PC-9 (cell line): Measurements from ENCODE around the gene C5orf63. TPM values are rescaled to one million over a fixed set of nuclear protein-coding genes. Genes with fewer than 3 reads are reported as not detected.

ENCODE experiments used
- BruUV-seq: library from RNA; stranded (reverse); fragments of 400-500 nt; replicated peaks from 2 replicates; lab custom pipeline; 2021; lab: Mats Ljungman, UMichigan
- CTCF ChIA-PET: fragments of 300-600 bp; sonication (Branson Sonifier 250); formaldehyde crosslinking; loops from one replicate; lab custom pipeline; 2022; ENCODE audit warnings: antibody characterized with exemption; lab: Charles Lee
- POLR2A ChIA-PET: fragments of 300-600 bp; sonication (Branson Sonifier 250); formaldehyde crosslinking; loops from one replicate; lab custom pipeline; 2022; ENCODE audit warnings: antibody characterized with exemption; ENCODE audit not compliant: unreplicated experiment; lab: Charles Lee
- DNase-seq, 2 experiments: peaks; one replicate each; pipeline versions ENCODE4 v3.0.0 to v3.0.0-alpha.2; 2015 to 2022; ENCODE audit warnings: mixed read lengths in 1 of 2
- H2AFZ ChIP-seq: fragments of 200-600 bp; sonication (generic); 2 replicates; pipeline ENCODE4 v1.8.1; 2017; ENCODE audit warnings: antibody characterized with exemption
- H3F3A ChIP-seq: fragments of 200-600 bp; sonication (generic); 2 replicates; pipeline ENCODE4 v1.8.1; 2017; ENCODE audit warnings: antibody characterized with exemption, mild to moderate bottlenecking, low read depth; ENCODE audit not compliant: insufficient read depth
- H3K27ac ChIP-seq: fragments of 200-600 bp; sonication (generic); 2 replicates; pipeline ENCODE4 v1.6.1; 2016; ENCODE audit warnings: mixed run types
- H3K27me3 ChIP-seq: fragments of 200-600 bp; sonication (generic); 2 replicates; pipeline ENCODE4 v1.6.1; 2016; ENCODE audit warnings: low read depth, mixed run types; ENCODE audit not compliant: insufficient read depth
- H3K36me3 ChIP-seq: fragments of 200-600 bp; sonication (generic); 2 replicates; pipeline ENCODE4 v1.6.1; 2016; ENCODE audit warnings: low read depth, mixed run types
- H3K4me1 ChIP-seq: fragments of 200-600 bp; sonication (generic); replicated peaks from 2 replicates; pipeline ENCODE4 v1.6.1; 2016; ENCODE audit warnings: mixed run types; ENCODE audit not compliant: insufficient read depth
- H3K4me2 ChIP-seq: fragments of 200-600 bp; sonication (generic); 2 replicates; pipeline ENCODE4 v1.6.1; 2017; ENCODE audit warnings: mixed run types
- H3K4me3 ChIP-seq: fragments of 200-600 bp; sonication (generic); 2 replicates; pipeline ENCODE4 v1.6.1; 2016; ENCODE audit warnings: mixed run types
- H3K79me2 ChIP-seq: fragments of 200-600 bp; sonication (generic); 2 replicates; pipeline ENCODE4 v1.6.1; 2017; ENCODE audit warnings: low read depth, mixed run types
- H3K9me2 ChIP-seq: fragments of 200-600 bp; sonication (generic); 2 replicates; pipeline ENCODE4 v1.8.1; 2017; ENCODE audit warnings: mild to moderate bottlenecking; ENCODE audit not compliant: insufficient read depth
- H3K9me3 ChIP-seq: fragments of 200-600 bp; sonication (generic); 2 replicates; pipeline ENCODE4 v1.8.1; 2016; ENCODE audit warnings: low read depth; ENCODE audit not compliant: insufficient read depth
- H4K20me1 ChIP-seq: fragments of 200-600 bp; sonication (generic); 2 replicates; pipeline ENCODE4 v1.8.1; 2017; ENCODE audit not compliant: insufficient read depth
- CTCF ChIP-seq: fragments of 200-600 bp; sonication (generic); conservative IDR thresholded peaks from 2 replicates; pipeline ENCODE4 v1.6.1; 2017; ENCODE audit warnings: mixed run types, antibody characterized with exemption, mild to moderate bottlenecking, moderate library complexity
- EZH2 ChIP-seq: fragments of 200-600 bp; sonication (generic); IDR thresholded peaks from 2 replicates; pipeline ENCODE4 v1.8.0; 2017; ENCODE audit warnings: antibody characterized with exemption, low read depth
- intact Hi-C: fragments of 100-400 bp; cut with micrococcal nuclease; formaldehyde crosslinking; loops from one replicate; pipeline ENCODE4 v1.10.0; 2022; ENCODE audit not compliant: unreplicated experiment
- total RNA-seq: library from RNA; stranded (reverse); gene quantifications from 2 replicates; pipeline ENCODE4 v1.2.3, GENCODE V29; 2021

C5orf63 gene
- total RNA-seq, 1 experiment from 2014 or later: 9.8 TPM

GRCh38 chr5:127011961-127012644, 61.2 kb downstream of the C5orf63 start:
- H3K9me3 ChIP-seq: no peaks in the 10 kb centered on the region
- no peak overlapping the region for H3K4me2 ChIP-seq
- CTCF ChIA-PET: no interaction called here
- intact Hi-C loops: no loop called here
- TF ChIP-seq CTCF (no peak), EZH2 (no peak)
- no peaks in the 10 kb centered on the region for H3K79me2 ChIP-seq
- POLR2A ChIA-PET: no interaction called here
- no peaks in the 10 kb centered on the region for H4K20me1 ChIP-seq
- H2AFZ ChIP-seq: no peak overlapping the region
- H3K36me3 ChIP-seq: no peaks in the 10 kb centered on the region
- H3K27me3 ChIP-seq: no peaks in the 10 kb centered on the region
- no peak for DNase-seq
- no peaks in the 10 kb centered on the region for H3K4me1 ChIP-seq
- no peak overlapping the region for H3K27ac ChIP-seq
- no TSS peak for BruUV-seq
- H3F3A ChIP-seq: no peaks in the 10 kb centered on the region
- no peaks in the 10 kb centered on the region; the same call in 1 of the 2 replicates for H3K9me2 ChIP-seq
- H3K4me3 ChIP-seq: no peak overlapping the region

GRCh38 chr5:127011153-127011552, 62.1 kb downstream of the C5orf63 start:
- Histone ChIP-seq H2AFZ (no peak overlapping the region), H3K9me2 (no peaks in the 10 kb centered on the region), H4K20me1 (no peaks in the 10 kb centered on the region), H3K4me2 (no peak overlapping the region), H3K36me3 (no peaks in the 10 kb centered on the region), H3K27ac (no peak overlapping the region), H3K9me3 (no peaks in the 10 kb centered on the region), H3K4me1 (no peaks in the 10 kb centered on the region), H3K4me3 (no peak overlapping the region), H3K27me3 (no peaks in the 10 kb centered on the region), H3F3A (0 out of 2 replicates have a peak, but pooled peaks cover 4% of the 10 kb centered on the region), H3K79me2 (no peaks in the 10 kb centered on the region)
- no TSS peak for BruUV-seq
- DNase-seq: no peak
- POLR2A ChIA-PET: no interaction called here
- CTCF ChIA-PET: no interaction called here
- intact Hi-C loops: no loop called here
- no peak for TF ChIP-seq CTCF
- TF ChIP-seq EZH2: no peak

GRCh38 chr5:127010362-127010761, 62.9 kb downstream of the C5orf63 start:
- Histone ChIP-seq H3K4me3 (no peak overlapping the region), H3K9me3 (no peaks in the 10 kb centered on the region), H3K4me2 (no peak overlapping the region), H3K9me2 (no peaks in the 10 kb centered on the region), H3K27ac (no peak overlapping the region), H3F3A (0 out of 2 replicates have a peak, but pooled peaks cover 4% of the 10 kb centered on the region), H3K79me2 (no peaks in the 10 kb centered on the region), H3K4me1 (no peaks in the 10 kb centered on the region), H4K20me1 (no peaks in the 10 kb centered on the region), H2AFZ (no peak overlapping the region), H3K36me3 (no peaks in the 10 kb centered on the region), H3K27me3 (no peaks in the 10 kb centered on the region)
- BruUV-seq: no TSS peak
- CTCF ChIA-PET: no interaction called here
- POLR2A ChIA-PET: no interaction called here
- TF ChIP-seq CTCF (no peak), EZH2 (no peak)
- intact Hi-C loops: no loop called here
- DNase-seq: no peak
